HG03521 (cell line): ENCODE measurements around the gene TMEM150A.
"Not testable (repeated sequence)": the region's sequence is repeated elsewhere in the genome, so short reads cannot be mapped to it uniquely, and the experiment has no call there.

Source experiments
- ATAC-seq: cut with Tn5 transposase; IDR thresholded peaks from one replicate; pipeline ENCODE4 v1.9.1; 2021; ENCODE audit warnings: mild to moderate bottlenecking, moderate library complexity; ENCODE audit not compliant: unreplicated experiment

Gene TMEM150A, protein sequence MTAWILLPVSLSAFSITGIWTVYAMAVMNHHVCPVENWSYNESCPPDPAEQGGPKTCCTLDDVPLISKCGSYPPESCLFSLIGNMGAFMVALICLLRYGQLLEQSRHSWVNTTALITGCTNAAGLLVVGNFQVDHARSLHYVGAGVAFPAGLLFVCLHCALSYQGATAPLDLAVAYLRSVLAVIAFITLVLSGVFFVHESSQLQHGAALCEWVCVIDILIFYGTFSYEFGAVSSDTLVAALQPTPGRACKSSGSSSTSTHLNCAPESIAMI

DNA sequence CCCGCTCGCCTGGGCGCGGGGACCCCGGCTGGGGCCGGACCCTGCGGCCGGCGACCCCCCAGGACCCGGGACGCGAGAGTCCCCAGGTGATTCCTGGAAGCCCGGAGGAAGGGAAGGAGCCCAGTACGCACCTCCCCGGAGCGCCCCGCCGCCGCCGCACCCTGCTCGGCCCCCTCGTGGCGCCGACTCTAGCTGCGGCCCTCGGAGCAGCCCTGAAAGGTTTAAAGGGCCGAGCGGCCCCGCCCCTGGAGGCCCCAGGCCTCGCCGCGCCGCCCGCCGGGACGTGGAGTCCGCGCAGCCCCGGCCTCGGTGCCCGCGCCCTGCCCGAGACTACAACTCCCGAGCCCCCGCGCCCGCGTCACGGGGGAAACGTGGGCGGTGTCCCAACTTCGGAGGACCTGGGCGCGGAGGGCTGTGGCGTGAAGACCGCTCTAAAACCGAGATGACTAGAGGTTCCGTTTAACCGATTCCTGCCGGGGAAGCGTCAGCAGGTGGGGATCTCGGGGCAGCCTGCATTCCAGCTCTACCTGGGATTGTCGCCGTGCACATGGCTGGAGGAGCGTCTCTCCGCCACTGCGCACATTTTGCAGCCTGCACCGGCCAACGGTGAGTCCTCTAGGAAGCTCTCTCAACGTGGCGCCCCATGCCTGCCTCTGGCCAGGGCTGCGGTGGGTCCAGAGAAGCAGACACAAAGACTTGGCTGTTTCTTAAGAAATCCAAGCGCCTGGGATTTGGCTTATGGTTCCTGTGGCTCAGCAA is at the start of gene TMEM150A:
TSS of gene TMEM150A (minus strand) at position 223 of the 759 bp plus-strand sequence. CDS start 750 bp downstream, outside the sequence.
- peak; percentile 95 for ATAC-seq

DNA sequence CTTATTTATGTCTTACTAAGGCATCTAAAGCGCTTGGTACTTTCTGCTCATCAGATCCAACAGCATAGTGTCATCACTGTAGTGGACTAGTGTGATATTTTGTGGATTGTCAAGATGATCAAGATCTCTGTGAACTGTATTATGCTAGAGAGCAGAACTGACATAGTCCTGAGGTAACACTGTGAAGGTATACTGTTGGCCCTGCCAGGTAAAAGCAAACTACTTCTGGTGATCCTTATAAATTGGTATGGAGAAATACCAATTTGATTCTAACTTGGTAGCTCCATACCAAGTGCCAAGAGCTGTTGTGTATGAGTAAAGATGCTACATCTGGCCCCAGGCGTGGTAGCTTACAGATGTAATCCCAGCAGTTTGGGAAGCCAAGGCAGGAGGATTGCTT is 49.6 kb upstream of the TMEM150A start:
- no peak for ATAC-seq

DNA sequence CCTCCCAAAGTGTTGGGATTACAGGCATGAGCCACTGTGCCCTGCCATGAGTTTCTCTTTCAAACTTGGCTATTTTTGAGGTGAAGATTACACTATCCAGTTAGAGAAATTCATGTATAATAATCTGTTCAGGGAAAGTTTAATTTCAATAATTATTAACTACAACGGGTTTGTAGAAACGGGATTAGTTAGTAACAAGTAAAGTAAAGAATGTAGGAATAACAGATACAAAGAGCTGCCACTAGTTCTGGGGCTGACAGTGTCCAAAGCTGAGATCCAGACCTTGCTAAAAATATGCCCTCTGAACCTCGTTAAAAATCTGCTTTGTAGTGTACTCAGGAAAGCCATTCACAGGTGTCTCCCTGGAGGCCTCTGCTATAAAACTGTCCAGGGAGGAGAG is 48.6 kb upstream of the TMEM150A start:
- no peak for ATAC-seq

DNA sequence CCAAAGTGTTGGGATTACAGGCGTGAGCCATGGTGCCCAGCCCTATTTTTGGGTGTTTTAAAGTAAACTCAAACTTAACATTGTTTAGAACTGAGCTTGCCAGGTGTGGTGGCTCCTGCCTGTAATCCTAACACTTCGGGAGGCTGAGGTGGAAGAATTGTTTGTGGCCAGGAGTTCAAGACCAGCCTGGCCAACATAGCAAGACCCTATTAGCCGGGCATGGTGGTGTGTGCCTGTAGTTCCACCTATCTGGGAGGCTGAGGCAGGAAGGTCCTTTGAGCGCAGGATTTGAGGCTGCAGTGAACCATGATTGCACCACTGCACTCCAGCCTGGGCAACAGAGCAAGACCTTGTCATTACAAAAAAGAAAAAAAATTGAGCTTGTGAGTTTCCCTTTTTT is 48.0 kb upstream of the TMEM150A start:
- no peak for ATAC-seq

GRCh38 chr2:85649201-85650190 is 47.0 kb upstream of the TMEM150A start:
- ATAC-seq, result no peak

- ATAC-seq, result no peak
These were observed 46.1 kb upstream of the TMEM150A start for GRCh38 chr2:85648619-85649018.

DNA sequence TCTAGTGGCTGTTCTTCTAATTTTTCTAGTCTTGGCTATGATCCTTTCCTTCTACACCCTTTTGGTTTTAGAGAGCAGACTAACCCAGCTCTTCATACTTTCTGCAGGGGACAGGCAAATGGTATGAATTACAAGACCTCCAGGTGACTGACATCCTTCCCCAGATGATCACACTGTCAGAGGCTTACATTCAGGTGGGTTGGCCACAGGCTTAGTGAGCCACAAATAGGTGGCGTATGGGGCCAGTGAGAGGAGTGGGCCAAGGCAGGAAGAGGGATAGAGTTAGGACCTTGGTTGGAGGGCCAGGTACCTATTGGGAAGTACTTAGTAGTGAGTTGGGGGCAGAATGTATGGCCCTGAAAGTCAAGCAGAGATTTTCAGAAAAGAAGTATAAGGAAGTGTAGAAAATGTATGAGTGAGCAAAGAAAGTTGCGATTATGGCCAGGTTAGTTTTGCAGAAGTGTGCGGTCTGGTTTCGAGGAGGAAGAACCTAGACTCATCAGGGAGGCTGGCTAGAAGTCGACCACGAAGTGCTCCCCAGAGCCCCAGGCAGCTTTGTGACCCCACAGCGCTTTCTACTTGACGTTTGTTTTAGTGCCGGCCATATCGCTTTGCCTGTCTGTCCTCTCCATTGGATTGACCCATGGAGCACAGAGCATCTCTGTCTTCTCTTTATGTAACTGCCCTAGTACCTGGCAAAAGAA is 45.5 kb upstream of the TMEM150A start:
- peak; percentile 59 for ATAC-seq

GRCh38 chr2:85646166-85646565 is 43.7 kb upstream of the TMEM150A start:
- ATAC-seq, result no peak

GRCh38 chr2:85644909-85645308 is 42.4 kb upstream of the TMEM150A start:
- ATAC-seq, result no peak

- peak; percentile 72 for ATAC-seq
These were observed 40.2 kb upstream of the TMEM150A start for GRCh38 chr2:85642725-85643124.

GRCh38 chr2:85635636-85636035 is 33.1 kb upstream of the TMEM150A start:
- ATAC-seq, result no peak

DNA sequence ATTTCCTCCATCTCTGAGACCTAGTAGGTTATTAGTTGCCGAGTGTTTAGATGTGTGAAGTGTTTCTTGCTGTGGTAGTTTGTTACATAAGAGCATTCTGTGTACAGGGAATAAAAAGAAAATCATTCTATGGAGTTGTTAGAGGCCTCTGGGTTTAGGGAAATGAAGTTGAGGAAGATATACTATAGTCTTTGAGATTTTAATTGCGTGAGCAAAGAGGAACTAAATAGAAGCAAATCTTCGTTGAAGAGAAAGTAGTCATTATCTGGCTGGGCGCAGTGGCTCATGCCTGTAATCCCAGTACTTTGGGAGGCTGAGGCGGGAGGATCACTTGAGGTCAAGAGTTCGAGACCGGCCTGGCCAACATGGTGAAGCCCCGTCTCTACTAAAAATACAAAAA is 32.5 kb upstream of the TMEM150A start:
- no peak for ATAC-seq

DNA sequence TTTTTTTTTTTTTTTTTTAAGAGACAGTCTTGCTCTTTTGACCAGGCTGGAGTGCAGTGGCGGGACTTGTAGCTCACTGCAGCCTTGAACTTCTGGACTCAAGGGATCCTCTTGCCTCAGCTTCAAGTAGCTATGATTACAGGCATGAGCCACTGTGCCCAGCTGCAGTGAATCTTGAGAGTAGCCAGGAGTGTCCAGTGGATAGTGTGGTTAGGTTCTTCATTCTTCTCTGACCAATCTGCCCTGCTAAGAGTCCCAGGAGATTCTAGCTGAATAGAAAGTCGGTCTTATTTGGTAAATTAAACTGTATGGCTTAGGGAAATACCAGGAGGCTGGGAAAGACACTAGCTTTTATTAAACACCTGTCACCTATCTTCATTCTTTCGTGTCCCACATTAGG is 28.8 kb upstream of the TMEM150A start:
- ATAC-seq, result no peak

DNA sequence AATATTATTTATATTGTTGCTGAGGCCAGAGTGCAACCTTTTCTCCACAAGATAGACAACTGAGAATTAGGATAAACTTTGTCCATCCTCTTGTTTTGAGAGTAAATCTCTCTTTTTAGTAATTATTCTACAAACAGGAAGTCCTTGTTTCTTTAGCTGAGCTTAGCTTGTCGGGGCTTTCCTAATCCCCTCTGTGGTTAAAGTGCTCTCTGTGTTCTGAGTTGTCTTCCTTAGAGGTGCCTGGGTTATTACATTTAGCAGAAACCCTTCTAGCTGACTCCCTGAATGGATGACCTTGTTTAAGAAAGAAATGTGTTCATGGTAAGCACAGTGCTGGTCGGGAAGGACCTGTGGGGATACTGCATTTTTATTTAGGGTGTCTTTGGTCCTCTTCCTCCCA is 26.2 kb upstream of the TMEM150A start:
- ATAC-seq, result no peak

DNA sequence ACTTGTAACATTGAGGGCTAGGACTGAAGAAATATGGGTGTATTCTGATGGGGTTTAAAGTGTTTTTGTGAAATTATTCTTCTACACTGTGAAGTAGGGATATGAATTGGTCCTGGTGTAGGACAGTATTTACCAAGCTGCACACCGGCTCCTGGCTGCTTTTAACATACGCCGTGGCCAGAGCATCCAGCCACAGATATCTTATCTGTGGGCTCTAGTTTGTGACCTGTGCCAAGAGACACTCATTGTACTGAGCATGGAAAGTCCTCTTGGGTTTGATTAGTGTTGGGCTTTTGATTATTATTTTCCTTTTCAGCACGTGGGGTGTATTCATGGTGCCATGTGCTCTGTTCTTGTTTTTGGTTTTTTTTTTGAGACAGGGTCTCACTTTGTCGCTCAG is 21.5 kb upstream of the TMEM150A start:
- ATAC-seq, result no peak

DNA sequence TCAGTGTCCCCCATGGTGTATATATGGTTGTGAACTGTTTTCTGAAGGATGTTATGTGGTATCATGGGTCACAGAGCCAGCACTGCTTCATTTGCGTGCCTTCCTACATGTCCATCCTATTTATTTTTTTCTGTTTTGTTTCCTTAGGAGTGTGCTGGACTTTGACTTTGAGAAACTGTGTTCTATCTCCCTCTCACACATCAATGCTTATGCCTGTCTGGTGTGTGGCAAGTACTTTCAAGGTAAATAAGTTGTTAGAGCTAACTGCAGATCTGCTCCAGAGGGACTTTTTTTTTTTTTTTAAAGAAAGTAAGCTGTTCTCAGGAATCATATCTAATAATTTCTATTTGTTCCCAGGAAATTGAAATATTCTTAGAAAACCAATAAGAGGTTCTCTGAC is 18.8 kb upstream of the TMEM150A start:
- no peak for ATAC-seq

GRCh38 chr2:85619617-85620016 is 17.1 kb upstream of the TMEM150A start:
- ATAC-seq, result no peak

DNA sequence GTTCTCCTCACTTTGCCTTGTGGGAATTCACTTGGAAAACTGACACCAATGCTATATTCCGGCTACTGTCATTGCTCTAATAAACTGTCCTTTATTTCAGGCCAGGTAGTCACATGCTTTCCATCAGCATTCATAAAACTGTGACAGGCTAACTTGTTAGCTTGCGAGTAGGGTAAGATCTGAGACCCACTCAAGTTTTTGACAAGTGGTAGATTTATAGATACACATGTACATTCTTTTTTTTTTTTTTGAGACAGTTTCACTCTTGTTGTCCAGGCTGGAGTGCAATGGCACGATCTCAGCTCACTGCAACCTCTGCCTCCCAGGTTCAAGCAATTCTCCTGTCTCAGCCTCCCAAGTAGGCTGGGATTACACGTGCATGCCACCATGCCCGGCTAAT is 15.2 kb upstream of the TMEM150A start:
- not testable (repeated sequence) for ATAC-seq

GRCh38 chr2:85615413-85615728 is 12.9 kb upstream of the TMEM150A start:
- ATAC-seq, result no peak

DNA sequence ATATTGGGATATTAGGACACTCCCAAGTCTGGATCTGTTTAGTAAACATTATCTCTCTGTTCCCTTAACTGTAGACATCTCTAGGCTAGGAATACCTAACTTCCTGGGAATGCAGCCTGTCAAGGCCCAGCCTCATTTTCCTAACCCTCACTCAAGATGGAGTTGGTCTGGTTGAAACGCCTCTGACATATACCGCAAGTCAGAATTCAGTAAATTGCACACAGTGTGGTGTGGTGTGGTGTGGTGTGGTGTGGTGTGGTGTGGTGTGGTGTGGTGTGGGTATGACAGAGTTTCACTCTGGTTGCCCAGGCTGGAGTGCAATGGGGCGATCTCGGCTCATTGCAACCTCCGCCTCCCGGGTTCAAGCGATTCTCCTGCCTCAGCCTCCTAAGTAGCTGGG is 12.3 kb upstream of the TMEM150A start:
- not testable (repeated sequence) for ATAC-seq
